22Rv1 (cell line): ENCODE measurements around the gene GPRC5C.

Experiments
- ZFX ChIP-seq: fragments of 450-650 bp; IDR thresholded peaks from 2 replicates; pipeline ENCODE4 v1.6.1; 2017; ENCODE audit warnings: antibody characterized with exemption, borderline replicate concordance
- TF ChIP-seq, protein P1 (sequence below): fragments of 450-650 bp; IDR thresholded peaks from 2 replicates; pipeline ENCODE4 v1.5.1; 2017; ENCODE audit warnings: mild to moderate bottlenecking

DNA sequence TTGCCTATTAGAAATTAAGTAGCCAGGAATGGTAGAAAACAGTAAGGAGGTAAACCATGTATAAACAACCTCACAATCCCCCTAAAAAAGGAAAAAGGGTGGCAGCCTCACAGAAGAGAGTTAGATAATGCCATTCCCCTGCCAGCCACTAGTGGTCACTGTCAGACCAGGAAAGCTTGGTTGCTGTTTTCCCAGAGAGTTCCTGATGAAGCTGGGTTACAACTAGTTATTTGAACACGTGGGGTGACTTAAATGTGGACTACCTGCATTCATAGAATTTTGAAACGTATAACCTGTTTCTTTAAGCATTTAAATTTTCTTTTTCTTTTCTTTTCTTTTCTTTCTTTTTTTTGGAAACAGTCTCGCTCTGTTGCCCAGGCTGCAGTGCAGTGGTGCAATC is 5.8 kb downstream of the GPRC5C start:
- TF ChIP-seq, protein P1, sequence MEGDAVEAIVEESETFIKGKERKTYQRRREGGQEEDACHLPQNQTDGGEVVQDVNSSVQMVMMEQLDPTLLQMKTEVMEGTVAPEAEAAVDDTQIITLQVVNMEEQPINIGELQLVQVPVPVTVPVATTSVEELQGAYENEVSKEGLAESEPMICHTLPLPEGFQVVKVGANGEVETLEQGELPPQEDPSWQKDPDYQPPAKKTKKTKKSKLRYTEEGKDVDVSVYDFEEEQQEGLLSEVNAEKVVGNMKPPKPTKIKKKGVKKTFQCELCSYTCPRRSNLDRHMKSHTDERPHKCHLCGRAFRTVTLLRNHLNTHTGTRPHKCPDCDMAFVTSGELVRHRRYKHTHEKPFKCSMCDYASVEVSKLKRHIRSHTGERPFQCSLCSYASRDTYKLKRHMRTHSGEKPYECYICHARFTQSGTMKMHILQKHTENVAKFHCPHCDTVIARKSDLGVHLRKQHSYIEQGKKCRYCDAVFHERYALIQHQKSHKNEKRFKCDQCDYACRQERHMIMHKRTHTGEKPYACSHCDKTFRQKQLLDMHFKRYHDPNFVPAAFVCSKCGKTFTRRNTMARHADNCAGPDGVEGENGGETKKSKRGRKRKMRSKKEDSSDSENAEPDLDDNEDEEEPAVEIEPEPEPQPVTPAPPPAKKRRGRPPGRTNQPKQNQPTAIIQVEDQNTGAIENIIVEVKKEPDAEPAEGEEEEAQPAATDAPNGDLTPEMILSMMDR: peak; percentile 74
- TF ChIP-seq ZFX: no peak
